GM12878 (cell line): ENCODE data around the gene MYO3B. TPM values are rescaled to one million over a fixed set of nuclear protein-coding genes. Genes with fewer than 3 reads are reported as not detected.

Source experiments
- ATAC-seq: fragments of 200-7000 bp; cut with Tn5 transposase; 3 replicates; pipeline ENCODE4 v1.9.1; 2020; ENCODE audit warnings: mild to moderate bottlenecking, moderate library complexity
- BruUV-seq: library from RNA; stranded (reverse); fragments of 400-500 nt; replicated peaks from 2 replicates; lab custom pipeline; 2021; lab: Mats Ljungman, UMichigan
- CTCF ChIA-PET: fragments of 300-600 bp; sonication (Branson Sonifier 250); formaldehyde crosslinking; extraction: SDS; loops from one replicate; lab custom pipeline; 2021; ENCODE audit warnings: inconsistent platforms; lab: Yijun Ruan, JAX
- POLR2A ChIA-PET: fragments of 350-600 bp; formaldehyde crosslinking; extraction: SDS; loops from one replicate; lab custom pipeline; 2021; ENCODE audit warnings: inconsistent platforms; lab: Charles Lee
- RAD21 ChIA-PET: fragments of 300-600 bp; sonication (Branson Sonifier 250); formaldehyde crosslinking; loops from one replicate; lab custom pipeline; 2023; ENCODE audit warnings: antibody characterized with exemption; ENCODE audit not compliant: unreplicated experiment; lab: Charles Lee
- SMC1A ChIA-PET: fragments of 300-600 bp; sonication (Branson Sonifier 250); formaldehyde crosslinking; loops from one replicate; lab custom pipeline; 2023; ENCODE audit not compliant: unreplicated experiment, uncharacterized antibody; lab: Charles Lee
- DNase-seq: peaks from one replicate; pipeline ENCODE4 v3.0.0-alpha.2; 2011; ENCODE audit warnings: low read depth, low spot score
- FAIRE-seq: peaks from 3 replicates; lab custom pipeline; 2011; peaks lifted over from hg19 to GRCh38; lab: Jason Lieb, UNC
- H2AFZ ChIP-seq: 2 replicates; pipeline ENCODE4 v1.6.0; 2011; ENCODE audit warnings: low read depth, low read length, control low read depth; ENCODE audit not compliant: control insufficient read depth
- H3K27ac ChIP-seq: 2 replicates; pipeline ENCODE4 v1.5.1; 2011; ENCODE audit warnings: control low read depth; ENCODE audit not compliant: control insufficient read depth, insufficient read depth
- H3K27me3 ChIP-seq, 2 experiments: replicated peaks in 1 of 2; 2 replicates each; pipeline versions ENCODE4 v1.6.0 to v1.6.1; 2011; ENCODE audit warnings: low read length in 1 of 2; ENCODE audit not compliant: control insufficient read depth in 2 of 2, insufficient read depth in 2 of 2
- H3K36me3 ChIP-seq, 2 experiments: 2 replicates each; pipeline ENCODE4 v1.5.1; 2011; ENCODE audit warnings: low read length in 1 of 2; ENCODE audit not compliant: control insufficient read depth in 2 of 2, insufficient read depth in 2 of 2
- H3K4me1 ChIP-seq: 2 replicates; pipeline ENCODE4 v1.6.1; 2011; ENCODE audit warnings: mild to moderate bottlenecking, low read length, moderate library complexity, mixed read lengths; ENCODE audit not compliant: control insufficient read depth, insufficient read depth
- H3K4me2 ChIP-seq: 2 replicates; pipeline ENCODE4 v1.6.0; 2011; ENCODE audit warnings: control low read depth; ENCODE audit not compliant: control insufficient read depth, insufficient read depth
- H3K4me3 ChIP-seq: fragments of 200-600 bp; sonication (generic); 2 replicates; pipeline ENCODE4 v1.5.1; 2016
- H3K79me2 ChIP-seq: 2 replicates; pipeline ENCODE4 v1.6.0; 2011; ENCODE audit warnings: low read length; ENCODE audit not compliant: control insufficient read depth, insufficient read depth
- H3K9ac ChIP-seq: 2 replicates; pipeline ENCODE4 v1.8.0; 2011; ENCODE audit warnings: low read length, control low read depth, mixed read lengths; ENCODE audit not compliant: control insufficient read depth, insufficient read depth
- H3K9me3 ChIP-seq: replicated peaks from 3 replicates; pipeline ENCODE4 v1.5.1; 2011; ENCODE audit warnings: mild to moderate bottlenecking, low read length; ENCODE audit not compliant: control insufficient read depth, insufficient read depth
- H4K20me1 ChIP-seq: 2 replicates; pipeline ENCODE4 v1.6.0; 2011; ENCODE audit not compliant: control insufficient read depth, insufficient read depth
- BCL11A ChIP-seq: IDR thresholded peaks from 2 replicates; pipeline ENCODE4 v1.6.1; 2011; ENCODE audit warnings: low read depth, low read length
- BCLAF1 ChIP-seq: fragments of 450-650 bp; IDR thresholded peaks from 2 replicates; pipeline ENCODE4 v1.6.1; 2017; ENCODE audit warnings: antibody characterized with exemption, mild to moderate bottlenecking, moderate library complexity
- CHD4 ChIP-seq: fragments of 200-600 bp; sonication (generic); IDR thresholded peaks from 2 replicates; pipeline ENCODE4 v1.6.1; 2016; ENCODE audit warnings: mild to moderate bottlenecking
- GABPA ChIP-seq: IDR thresholded peaks from 2 replicates; pipeline ENCODE4 v1.6.1; 2014; ENCODE audit warnings: antibody characterized with exemption, low read depth, mild to moderate bottlenecking, inconsistent platforms
- PAX8 ChIP-seq: fragments of 450-650 bp; IDR thresholded peaks from 2 replicates; pipeline ENCODE4 v1.6.1; 2017; ENCODE audit warnings: mild to moderate bottlenecking, moderate library complexity
- PML ChIP-seq: IDR thresholded peaks from 2 replicates; pipeline ENCODE4 v1.6.1; 2012; ENCODE audit warnings: low read length, inconsistent platforms
- PRDM15 ChIP-seq: fragments of 450-650 bp; formaldehyde crosslinking; IDR thresholded peaks from 2 replicates; pipeline ENCODE4 v1.4.0; 2020; ENCODE audit warnings: mild to moderate bottlenecking, moderate library complexity
- RCOR1 ChIP-seq: conservative IDR thresholded peaks from 2 replicates; pipeline ENCODE4 v1.6.1; 2012; ENCODE audit warnings: low read depth, low read length, improper control_type of control experiment
- RUNX3 ChIP-seq: IDR thresholded peaks from 2 replicates; pipeline ENCODE4 v1.6.1; 2012; ENCODE audit warnings: low read length, inconsistent platforms
- SUPT20H ChIP-seq: IDR thresholded peaks from 2 replicates; pipeline ENCODE4 v1.6.1; 2011; ENCODE audit warnings: low read depth, mild to moderate bottlenecking, low read length, moderate library complexity, borderline replicate concordance; ENCODE audit not compliant: control insufficient read depth
- TAF1 ChIP-seq: IDR thresholded peaks from 2 replicates; pipeline ENCODE4 v1.6.1; 2011; ENCODE audit warnings: mild to moderate bottlenecking, low read depth, low read length, borderline replicate concordance
- WGBS: methylation state at CpG from one replicate; pipeline ENCODE4 v1.1.6; 2016; ENCODE audit warnings: low lambda C conversion rate; ENCODE audit not compliant: insufficient replicate concordance, insufficient coverage; ENCODE audit errors: missing lambda C conversion rate; 5-methylcytosine and 5-hydroxymethylcytosine counted together
- in situ Hi-C: fragments of 300-500 bp; cut with MboI; formaldehyde crosslinking; loops from 9 replicates; pipeline ENCODE4 v1.14.3; 2018; ENCODE audit warnings: mixed read lengths
- intact Hi-C: fragments of 100-400 bp; cut with micrococcal nuclease; formaldehyde crosslinking; loops from one replicate; pipeline ENCODE4 v1.14.2; 2022; ENCODE audit not compliant: unreplicated experiment
- polyA plus RNA-seq, 11 experiments: library from polyadenylated mRNA; depleted of rRNA in 4 of 11; unstranded in 6 of 11; stranded (reverse) in 5 of 11; fragments of >200 nt; fragmentation: Nextera tagmentation in 4 of 11; fragmentation: Illumina TruSeq in 1 of 11; extraction: Ambion mirVana in 4 of 11; extraction: Trizol in 1 of 11; gene quantifications; 1 replicate in 1 of 11; 2 replicates in 10 of 11; pipeline versions ENCODE4 v1.2.1 to v1.2.3, GENCODE V29; 2011 to 2016; ENCODE audit warnings: inconsistent platforms in 2 of 11, missing spikeins in 2 of 11, low read depth in 1 of 11
- total RNA-seq, 4 experiments: library from RNA; depleted of rRNA in 3 of 4; stranded (reverse); fragments of >200 nt in 3 of 4; fragmentation: Illumina TruSeq in 1 of 4; extraction: Trizol in 1 of 4; gene quantifications; 2 replicates each; pipeline versions ENCODE4 v1.2.1 to v1.2.3, GENCODE V29; 2013 to 2021

The MYO3B gene
- total and polyA plus RNA-seq, 10 of the 15 experiments (the other 5 are each of a cell fraction or from before 2014, with no cell fraction given): 1.1 to 7.1 (median 2.1) TPM

- no TSS peak for BruUV-seq
- H3K4me1 ChIP-seq: no peaks in the 10 kb centered on the region
- no peak for TF ChIP-seq CHD4
- TF ChIP-seq RCOR1: no peak
- no peak for TF ChIP-seq PRDM15 (CRISPR knock-in tag)
- no peaks in the 10 kb centered on the region for H4K20me1 ChIP-seq
- in situ Hi-C loops: no loop called here
- H3K9ac ChIP-seq: no peak overlapping the region
- 77% methylated on average over 4 of the region's 4 CpGs for WGBS
- no peak overlapping the region for H3K27ac ChIP-seq
- DNase-seq: no peak
- intact Hi-C loops: no loop called here
- RAD21 ChIA-PET: no interaction called here
- H3K9me3 ChIP-seq: no peaks in the 10 kb centered on the region
- no peak overlapping the region for H2AFZ ChIP-seq
- CTCF ChIA-PET: interaction anchor here (2.1 kb wide), 1 partner anchor 65 kb away, joined by 4 read pairs; no protein-coding TSS in a partner anchor
- H3K79me2 ChIP-seq: no peaks in the 10 kb centered on the region
- POLR2A ChIA-PET: no interaction called here
- no peak for ATAC-seq
- no peak overlapping the region for H3K4me2 ChIP-seq
- no peak overlapping the region for H3K4me3 ChIP-seq
- H3K36me3 ChIP-seq: no peaks in the 10 kb centered on the region
- H3K27me3 ChIP-seq: no peaks in the 10 kb centered on the region
- SMC1A ChIA-PET: interaction anchor here (1.0 to 1.3 kb wide), 2 partner anchors 12 to 30 kb away, joined by 3 to 4 read pairs; no protein-coding TSS in a partner anchor
- no peak for FAIRE-seq
Measured at GRCh38 chr2:170463206-170463537, 285.2 kb downstream of the MYO3B start.

GRCh38 chr2:170464268-170464667 lies 286.3 kb downstream of the MYO3B start:
- CTCF ChIA-PET: interaction anchor here (1.5 kb wide), 1 partner anchor 14 kb away, joined by 3 read pairs; no protein-coding TSS in a partner anchor
- TF ChIP-seq GABPA (no peak), BCLAF1 (no peak), CHD4 (no peak), BCL11A (no peak), PML (no peak), RUNX3 (no peak), TAF1 (no peak), PAX8 (no peak), SUPT20H (no peak)

More at GRCh38 chr2:170464268-170464667, 286.3 kb downstream of the MYO3B start:
- H3K27me3 ChIP-seq: no peaks in the 10 kb centered on the region
- POLR2A ChIA-PET: no interaction called here
- no TSS peak for BruUV-seq
- no peak overlapping the region for H3K4me3 ChIP-seq
- no peak overlapping the region for H3K9ac ChIP-seq
- DNase-seq (no peak), FAIRE-seq (no peak), ATAC-seq (no peak)
- H3K27ac ChIP-seq: no peak overlapping the region
- no peaks in the 10 kb centered on the region for H3K79me2 ChIP-seq
- no peaks in the 10 kb centered on the region for H4K20me1 ChIP-seq
- H2AFZ ChIP-seq: no peak overlapping the region
- 50% methylated on average over 4 of the region's 5 CpGs for WGBS
- H3K9me3 ChIP-seq: no peaks in the 10 kb centered on the region
- intact Hi-C loops (no loop called here), in situ Hi-C loops (no loop called here)
- H3K4me2 ChIP-seq: no peak overlapping the region
- H3K4me1 ChIP-seq: no peaks in the 10 kb centered on the region
- no peaks in the 10 kb centered on the region for H3K36me3 ChIP-seq
- RAD21 ChIA-PET: no interaction called here
- SMC1A ChIA-PET: interaction anchor here (1.0 kb wide), 1 partner anchor 32 kb away, joined by 3 read pairs; no protein-coding TSS in a partner anchor
